HCT116 (cell line): ENCODE measurements around the gene HAPLN3.

Source experiments
- EGR1 ChIP-seq: IDR thresholded peaks from 2 replicates; pipeline ENCODE4 v1.6.1; 2012; ENCODE audit warnings: low read depth
- TCF7L2 ChIP-seq: IDR thresholded peaks from 2 replicates; pipeline ENCODE4 v1.7.0; 2011; ENCODE audit warnings: borderline replicate concordance, inconsistent platforms; ENCODE audit not compliant: insufficient read depth, insufficient read length; ENCODE audit errors: extremely low read depth
- TF ChIP-seq, protein P1 (sequence below): IDR thresholded peaks from 2 replicates; pipeline ENCODE4 v1.6.1; 2012; ENCODE audit warnings: low read depth
- TF ChIP-seq, protein P2 (sequence below): IDR thresholded peaks from 2 replicates; pipeline ENCODE4 v1.6.1; 2011; ENCODE audit warnings: mild to moderate bottlenecking, low read length, moderate library complexity; ENCODE audit not compliant: insufficient replicate concordance; ENCODE audit errors: extremely low read depth
- TF ChIP-seq, protein P3 (sequence below), 3 experiments: fragments of 200-600 bp in 1 of 3; sonication (generic) in 1 of 3; IDR thresholded peaks in 2 of 3; conservative IDR thresholded peaks in 1 of 3; 2 replicates each; pipeline ENCODE4 v1.5.1; 2012 to 2017; ENCODE audit warnings: low read depth in 2 of 3, low read length in 2 of 3, antibody characterized with exemption in 1 of 3, borderline replicate concordance in 1 of 3, control low read depth in 1 of 3, mild to moderate bottlenecking in 1 of 3, mixed read lengths in 1 of 3, mixed run types in 1 of 3, moderate library complexity in 1 of 3; ENCODE audit not compliant: insufficient read depth in 1 of 3

DNA sequence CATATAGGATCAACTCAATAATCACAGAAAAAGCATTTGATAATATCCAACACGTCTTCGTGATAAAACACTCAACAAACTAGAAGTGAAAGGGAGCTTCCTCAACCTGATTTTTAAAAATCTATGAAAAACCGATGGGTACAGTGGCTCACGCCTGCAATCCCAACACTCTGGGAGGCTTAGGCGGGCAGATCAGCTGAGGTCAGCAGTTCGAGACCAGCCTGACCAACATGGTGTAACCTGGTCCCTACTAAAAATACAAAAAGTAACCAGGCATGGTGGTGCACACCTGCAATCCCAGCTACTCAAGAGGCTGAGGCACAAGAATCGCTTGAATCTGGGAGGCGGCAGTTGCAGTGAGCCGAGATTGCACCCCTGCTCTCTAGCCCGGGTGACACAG lies 20.0 kb upstream of the HAPLN3 start:
- TF ChIP-seq, protein P1, sequence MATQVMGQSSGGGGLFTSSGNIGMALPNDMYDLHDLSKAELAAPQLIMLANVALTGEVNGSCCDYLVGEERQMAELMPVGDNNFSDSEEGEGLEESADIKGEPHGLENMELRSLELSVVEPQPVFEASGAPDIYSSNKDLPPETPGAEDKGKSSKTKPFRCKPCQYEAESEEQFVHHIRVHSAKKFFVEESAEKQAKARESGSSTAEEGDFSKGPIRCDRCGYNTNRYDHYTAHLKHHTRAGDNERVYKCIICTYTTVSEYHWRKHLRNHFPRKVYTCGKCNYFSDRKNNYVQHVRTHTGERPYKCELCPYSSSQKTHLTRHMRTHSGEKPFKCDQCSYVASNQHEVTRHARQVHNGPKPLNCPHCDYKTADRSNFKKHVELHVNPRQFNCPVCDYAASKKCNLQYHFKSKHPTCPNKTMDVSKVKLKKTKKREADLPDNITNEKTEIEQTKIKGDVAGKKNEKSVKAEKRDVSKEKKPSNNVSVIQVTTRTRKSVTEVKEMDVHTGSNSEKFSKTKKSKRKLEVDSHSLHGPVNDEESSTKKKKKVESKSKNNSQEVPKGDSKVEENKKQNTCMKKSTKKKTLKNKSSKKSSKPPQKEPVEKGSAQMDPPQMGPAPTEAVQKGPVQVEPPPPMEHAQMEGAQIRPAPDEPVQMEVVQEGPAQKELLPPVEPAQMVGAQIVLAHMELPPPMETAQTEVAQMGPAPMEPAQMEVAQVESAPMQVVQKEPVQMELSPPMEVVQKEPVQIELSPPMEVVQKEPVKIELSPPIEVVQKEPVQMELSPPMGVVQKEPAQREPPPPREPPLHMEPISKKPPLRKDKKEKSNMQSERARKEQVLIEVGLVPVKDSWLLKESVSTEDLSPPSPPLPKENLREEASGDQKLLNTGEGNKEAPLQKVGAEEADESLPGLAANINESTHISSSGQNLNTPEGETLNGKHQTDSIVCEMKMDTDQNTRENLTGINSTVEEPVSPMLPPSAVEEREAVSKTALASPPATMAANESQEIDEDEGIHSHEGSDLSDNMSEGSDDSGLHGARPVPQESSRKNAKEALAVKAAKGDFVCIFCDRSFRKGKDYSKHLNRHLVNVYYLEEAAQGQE: no peak
- TF ChIP-seq, protein P2, sequence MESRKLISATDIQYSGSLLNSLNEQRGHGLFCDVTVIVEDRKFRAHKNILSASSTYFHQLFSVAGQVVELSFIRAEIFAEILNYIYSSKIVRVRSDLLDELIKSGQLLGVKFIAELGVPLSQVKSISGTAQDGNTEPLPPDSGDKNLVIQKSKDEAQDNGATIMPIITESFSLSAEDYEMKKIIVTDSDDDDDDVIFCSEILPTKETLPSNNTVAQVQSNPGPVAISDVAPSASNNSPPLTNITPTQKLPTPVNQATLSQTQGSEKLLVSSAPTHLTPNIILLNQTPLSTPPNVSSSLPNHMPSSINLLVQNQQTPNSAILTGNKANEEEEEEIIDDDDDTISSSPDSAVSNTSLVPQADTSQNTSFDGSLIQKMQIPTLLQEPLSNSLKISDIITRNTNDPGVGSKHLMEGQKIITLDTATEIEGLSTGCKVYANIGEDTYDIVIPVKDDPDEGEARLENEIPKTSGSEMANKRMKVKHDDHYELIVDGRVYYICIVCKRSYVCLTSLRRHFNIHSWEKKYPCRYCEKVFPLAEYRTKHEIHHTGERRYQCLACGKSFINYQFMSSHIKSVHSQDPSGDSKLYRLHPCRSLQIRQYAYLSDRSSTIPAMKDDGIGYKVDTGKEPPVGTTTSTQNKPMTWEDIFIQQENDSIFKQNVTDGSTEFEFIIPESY: no peak
- TF ChIP-seq, protein P3, sequence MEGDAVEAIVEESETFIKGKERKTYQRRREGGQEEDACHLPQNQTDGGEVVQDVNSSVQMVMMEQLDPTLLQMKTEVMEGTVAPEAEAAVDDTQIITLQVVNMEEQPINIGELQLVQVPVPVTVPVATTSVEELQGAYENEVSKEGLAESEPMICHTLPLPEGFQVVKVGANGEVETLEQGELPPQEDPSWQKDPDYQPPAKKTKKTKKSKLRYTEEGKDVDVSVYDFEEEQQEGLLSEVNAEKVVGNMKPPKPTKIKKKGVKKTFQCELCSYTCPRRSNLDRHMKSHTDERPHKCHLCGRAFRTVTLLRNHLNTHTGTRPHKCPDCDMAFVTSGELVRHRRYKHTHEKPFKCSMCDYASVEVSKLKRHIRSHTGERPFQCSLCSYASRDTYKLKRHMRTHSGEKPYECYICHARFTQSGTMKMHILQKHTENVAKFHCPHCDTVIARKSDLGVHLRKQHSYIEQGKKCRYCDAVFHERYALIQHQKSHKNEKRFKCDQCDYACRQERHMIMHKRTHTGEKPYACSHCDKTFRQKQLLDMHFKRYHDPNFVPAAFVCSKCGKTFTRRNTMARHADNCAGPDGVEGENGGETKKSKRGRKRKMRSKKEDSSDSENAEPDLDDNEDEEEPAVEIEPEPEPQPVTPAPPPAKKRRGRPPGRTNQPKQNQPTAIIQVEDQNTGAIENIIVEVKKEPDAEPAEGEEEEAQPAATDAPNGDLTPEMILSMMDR (IDR thresholded peaks at IDR 0.05 in 2 of 3, conservative IDR thresholded peaks at IDR 0.05 in 1 of 3; ENCODE audit: borderline replicate concordance in 1 of 3, insufficient read depth in 1 of 3, low read depth in 2 of 3, low read length in 2 of 3): no peak
- TF ChIP-seq EGR1 (no peak), TCF7L2 (no peak)
